Measurements from ENCODE around the gene TOM1L1.

The TOM1L1 gene

DNA sequence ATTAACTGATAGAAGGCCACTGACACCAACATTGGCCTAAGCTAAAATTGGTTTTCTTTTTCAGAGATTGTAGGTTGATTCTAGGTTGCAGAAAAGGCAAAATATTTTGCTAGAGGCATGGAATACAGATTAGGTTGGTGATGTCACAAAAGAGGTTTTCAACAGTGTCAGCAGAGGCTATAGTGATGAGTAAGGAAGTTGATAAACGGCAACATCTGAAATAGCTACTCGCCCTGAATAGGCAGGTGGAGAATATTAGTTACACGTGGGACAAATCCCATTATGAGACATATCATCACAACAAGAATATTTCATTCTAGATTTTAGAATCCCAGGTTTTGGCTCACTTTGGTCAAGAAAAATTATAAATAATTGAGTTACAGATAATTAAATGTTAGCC lies 1.5 kb upstream of the TOM1L1 start:
- DNase-seq = no peak

DNA sequence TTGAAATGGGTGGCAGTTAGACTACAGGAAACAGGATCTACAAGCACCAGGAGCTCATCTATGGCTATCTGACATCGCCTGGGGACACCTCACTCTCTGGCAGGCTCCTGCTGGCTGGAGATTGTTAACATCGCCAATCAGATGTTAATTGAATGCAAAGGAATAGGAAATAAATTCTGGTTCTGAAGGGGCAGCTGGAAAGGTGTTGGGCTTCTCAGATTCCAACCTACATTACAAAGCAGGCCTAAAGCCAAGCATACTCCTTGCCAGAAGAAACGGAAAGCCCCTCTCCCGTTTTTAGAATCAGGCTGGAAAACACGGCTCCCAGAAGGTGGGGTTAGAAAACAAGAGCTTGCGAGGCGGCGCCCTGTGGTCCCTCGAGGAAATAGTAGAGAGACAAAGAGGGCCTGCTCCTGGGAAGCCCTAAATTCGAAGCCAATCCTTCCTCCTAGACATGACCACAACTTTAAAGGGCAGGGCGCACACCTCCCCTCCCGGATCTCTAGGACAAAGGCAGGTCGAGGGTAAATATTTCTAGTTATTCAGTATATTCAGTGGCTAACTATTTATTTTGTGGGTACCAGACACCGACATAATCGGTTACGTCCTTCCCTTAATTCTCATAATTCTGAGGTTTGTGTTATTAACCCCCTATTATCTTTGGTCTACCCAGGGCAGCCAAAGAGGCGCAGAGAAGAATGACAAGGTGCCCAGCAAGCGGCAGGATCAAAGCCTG lies 763 bp upstream of the TOM1L1 start:
- DNase-seq = peak in 1 of 2 experiments; percentile 40

DNA sequence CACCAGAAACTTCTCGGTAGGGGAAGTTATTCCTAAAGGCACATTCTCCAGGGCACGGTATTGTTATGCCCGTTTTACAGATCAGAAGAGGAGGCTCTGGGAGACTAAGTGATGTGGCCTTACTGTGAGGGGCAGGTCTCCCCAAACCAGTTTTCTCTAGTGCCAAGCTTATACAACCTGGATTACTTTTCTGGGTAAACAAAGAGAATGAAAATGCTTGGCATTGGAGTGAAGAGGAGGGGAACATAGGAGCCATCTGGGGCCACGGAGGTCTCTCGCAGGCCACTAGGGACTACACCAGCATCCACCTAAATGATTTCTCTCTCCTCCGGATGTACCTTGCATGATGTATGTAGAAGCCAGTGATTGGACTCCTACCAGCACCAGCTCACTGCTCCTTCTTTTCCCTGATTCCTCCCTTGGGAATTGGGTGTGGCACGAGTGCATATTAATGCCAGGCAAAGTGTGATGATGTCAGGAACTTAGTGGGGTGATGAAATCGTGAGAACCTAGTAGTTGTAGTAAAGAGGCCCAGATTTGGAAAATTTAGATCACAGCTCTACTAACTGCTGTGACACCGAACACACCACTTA lies 674 bp downstream of the TOM1L1 start:
- DNase-seq = peak; percentile 15 to 54

DNA sequence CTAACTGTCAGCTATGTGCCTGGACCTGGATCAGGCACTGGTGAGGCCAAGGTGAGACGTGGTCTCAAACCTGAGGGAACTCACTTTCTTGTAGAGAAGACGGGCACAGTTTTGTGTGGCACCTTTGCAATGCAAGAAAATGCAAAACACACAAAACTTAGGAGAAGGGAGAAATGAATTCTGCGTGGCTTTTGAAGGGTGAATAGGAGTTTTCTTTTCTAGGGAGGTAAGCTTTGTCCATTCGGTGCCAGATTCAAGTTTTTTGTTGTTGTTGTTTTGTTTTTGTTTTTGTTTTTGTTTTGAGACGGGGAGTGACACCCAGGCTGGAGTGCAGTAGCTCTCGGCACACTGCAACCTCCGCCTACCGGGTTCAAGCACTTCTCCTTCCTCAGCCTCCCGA lies 1.4 kb downstream of the TOM1L1 start:
- no peak for DNase-seq

DNA sequence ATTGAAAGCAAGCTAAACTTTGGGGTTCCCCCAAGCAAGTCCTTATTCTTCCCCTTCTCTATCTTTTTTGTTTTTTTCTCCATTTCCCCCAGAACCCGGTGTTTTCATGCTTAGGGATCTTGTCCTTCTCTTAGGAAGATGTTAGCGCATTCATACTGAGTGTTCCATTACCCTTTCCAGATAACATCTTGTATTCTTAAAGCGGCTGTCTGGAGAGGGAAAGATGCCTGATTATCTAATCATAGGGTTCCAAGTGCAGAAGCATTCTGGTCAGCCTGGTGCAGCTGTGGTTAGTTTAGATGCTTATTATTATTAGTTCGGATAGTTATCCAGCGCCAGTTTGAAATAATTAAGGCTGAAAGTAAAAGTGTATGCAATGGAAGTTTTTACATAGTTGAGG lies 2.0 kb downstream of the TOM1L1 start:
- no peak for DNase-seq

DNA sequence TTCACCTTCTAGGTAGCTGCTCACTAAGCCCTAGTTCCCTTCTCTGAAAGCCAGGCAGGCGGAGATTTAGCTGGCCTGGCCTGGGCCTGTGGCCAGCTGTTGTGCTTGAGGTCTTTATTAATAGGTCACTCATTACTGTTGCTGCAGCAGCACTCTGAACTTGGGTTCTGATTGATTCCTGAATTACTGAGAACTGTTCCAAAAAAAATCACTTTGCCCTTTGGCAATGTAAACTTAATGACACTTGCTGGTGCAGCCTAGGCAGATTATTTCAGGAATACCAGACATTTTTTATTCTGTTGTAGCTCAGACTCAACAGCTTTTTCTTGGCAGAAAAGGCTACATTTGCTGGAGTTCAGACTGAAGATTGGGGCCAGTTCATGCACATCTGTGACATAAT lies 2.7 kb downstream of the TOM1L1 start:
- no peak for DNase-seq

DNA sequence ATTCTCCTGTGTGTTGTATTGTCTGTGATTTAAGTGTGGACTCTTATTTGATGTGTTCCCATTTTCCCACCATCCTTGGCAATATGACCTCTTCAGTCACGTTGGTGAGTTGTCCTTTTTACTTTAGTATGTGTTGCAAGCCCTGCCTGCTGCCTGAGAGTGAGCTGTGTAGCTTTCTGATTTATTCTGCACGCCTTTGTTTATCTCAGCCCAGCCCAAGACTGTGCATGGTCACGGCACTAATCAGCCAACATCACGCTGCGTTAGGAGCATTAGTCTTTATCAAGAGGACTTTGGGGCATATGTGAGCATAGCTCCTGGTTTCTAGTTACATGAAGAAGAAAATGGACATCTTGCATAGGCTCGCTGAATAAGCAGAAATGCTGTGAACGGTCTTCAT lies 6.0 kb downstream of the TOM1L1 start:
- DNase-seq = no peak

DNA sequence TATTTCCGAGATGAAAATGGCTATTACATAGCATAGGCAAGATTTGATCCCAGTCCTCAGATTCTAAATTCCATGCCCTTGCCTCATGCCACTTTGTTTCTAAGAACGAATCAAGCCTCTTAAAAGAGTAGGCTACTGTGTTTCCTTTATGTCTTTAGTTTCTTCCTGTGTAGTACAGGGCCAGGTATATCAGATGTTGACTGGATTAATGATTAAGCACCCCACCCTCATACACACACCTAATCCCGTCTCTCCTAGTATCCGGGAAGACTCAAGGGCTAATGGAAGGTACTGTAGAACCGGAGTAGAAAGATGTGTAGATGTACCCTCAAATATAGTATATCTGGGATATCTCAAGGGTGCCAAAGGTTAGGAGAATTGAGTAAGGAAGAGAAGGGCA lies 6.7 kb downstream of the TOM1L1 start:
- DNase-seq = no peak

DNA sequence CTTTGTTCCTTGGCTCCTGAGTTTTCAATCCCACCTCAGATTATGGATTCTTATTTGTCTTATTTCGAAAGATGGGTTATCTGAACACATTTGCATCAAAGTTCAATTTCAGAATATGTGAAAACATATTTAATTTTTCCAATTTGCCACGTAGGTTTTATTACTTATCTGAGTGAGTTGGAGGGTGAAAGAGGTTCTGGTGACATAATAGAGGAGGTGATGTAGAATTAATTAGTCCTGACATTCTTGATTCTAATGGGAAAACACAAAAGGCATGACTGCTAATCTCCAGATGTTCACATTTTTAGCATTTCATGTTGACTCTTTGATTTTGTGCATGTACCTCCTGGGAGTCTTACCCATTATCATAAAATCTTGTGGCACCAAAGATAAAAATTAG lies 9.1 kb downstream of the TOM1L1 start:
- DNase-seq = no peak

DNA sequence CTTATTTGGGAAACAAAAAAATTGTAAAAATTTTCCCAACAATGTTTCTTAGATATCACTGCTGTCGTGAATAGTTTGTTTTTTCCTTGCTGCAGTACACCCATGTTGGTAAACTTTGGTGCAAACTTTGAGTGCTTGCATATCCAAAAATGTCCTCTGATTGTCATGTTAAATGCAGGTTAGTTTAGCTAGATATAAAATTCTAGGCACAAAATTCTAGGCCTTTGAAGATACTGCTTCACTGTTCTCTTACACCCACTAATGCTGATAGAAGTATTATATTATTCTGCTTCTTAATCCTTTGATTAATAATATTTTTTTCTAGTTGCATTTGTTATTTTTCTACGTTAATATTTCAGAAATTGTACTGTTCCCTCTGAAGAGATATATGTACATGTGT lies 16.1 kb downstream of the TOM1L1 start:
- no peak for DNase-seq

DNA sequence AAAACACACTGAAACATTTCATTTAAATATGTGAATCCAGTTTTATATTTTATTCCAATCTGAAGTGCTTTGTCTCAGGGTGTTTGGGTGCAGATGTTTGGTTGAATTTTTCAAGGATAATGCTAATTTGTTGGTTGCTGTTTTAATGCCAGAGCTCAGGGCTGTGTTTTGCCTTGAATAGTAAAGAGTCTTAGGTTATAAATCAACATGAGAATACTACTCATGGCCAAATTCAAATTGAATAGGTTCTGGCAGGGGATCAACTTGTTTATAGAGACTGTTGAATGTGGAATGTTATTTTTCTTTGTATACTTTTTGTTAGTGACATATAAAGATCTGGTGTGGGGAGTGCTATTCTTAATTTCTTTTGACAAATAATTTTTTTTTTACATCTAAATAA lies 18.8 kb downstream of the TOM1L1 start:
- no peak for DNase-seq

DNA sequence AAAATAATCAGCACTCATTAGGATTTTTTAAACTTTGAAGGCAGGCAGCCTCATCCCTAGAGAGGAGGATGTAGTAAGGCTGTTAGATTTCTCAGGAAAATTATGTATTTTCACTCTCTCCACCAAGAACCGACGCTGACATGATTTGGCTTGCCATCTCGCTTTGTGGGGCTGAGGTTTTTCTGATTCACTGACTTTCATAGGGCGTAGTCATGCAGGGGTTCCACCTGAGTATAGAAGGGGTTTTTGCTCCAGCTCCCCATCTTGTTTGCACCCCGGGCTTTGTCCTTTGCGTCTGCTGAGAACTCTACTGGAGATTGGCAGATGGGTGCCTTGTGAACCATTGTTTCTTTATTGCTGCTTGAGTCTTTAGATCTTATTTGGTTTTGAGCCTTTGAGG lies 20.2 kb downstream of the TOM1L1 start:
- DNase-seq = no peak

DNA sequence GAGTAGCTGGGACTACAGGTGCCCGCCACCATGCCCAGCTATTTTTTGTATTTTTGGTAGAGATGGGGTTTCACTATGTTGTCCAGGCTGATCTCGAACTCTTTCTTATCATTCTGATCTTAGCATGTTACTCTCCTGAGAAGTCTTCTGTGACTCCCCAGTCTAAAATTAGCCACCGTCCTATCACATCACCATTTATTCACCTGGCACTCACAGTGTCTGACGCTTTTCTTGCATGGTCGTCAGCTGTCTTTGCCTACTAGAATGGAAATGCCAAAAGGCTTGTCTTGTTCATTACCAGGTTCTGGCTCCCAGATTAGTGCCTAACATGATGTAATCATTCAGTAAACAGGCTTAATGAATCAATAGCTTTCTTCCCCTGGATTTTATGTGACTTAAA lies 23.8 kb downstream of the TOM1L1 start:
- no peak for DNase-seq

DNA sequence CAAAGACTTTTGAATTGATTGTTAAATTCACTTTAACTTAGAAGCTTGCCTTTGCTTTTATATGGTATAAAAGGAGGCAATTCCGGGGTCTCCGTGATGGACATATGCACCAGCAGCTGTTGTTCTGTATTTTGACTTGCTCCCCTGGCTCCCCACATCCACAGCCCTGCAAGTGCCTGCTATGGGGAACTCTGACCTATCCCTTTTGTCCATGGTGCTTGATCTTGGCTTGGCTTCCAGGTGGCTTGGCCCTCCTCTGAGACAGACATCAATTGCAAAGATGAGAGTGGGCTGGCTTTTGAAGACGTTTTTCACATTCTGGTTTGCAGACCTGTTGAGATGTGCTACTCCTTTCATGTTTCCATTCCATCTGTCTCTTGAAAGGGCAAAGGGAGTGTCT lies 26.9 kb downstream of the TOM1L1 start:
- DNase-seq = no peak

DNA sequence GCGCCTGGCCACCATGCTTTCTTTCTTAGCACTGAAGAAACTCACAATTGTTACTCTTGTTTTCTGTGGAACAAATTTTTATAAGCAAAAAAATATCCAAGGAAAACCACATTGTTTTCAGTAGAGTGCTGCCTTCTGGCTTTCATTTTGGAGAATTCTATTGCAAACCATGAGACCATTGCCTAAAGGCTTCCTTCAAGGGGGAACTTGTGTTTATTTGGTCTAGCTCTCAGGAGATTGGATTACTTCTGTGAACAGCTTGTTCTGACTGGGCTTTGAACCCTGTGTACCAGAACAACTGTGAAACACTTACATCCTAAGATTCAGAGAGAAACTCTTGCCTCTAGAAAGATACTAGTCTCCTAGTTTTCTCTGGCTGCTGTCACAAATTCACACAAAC lies 32.1 kb downstream of the TOM1L1 start:
- no peak for DNase-seq

DNA sequence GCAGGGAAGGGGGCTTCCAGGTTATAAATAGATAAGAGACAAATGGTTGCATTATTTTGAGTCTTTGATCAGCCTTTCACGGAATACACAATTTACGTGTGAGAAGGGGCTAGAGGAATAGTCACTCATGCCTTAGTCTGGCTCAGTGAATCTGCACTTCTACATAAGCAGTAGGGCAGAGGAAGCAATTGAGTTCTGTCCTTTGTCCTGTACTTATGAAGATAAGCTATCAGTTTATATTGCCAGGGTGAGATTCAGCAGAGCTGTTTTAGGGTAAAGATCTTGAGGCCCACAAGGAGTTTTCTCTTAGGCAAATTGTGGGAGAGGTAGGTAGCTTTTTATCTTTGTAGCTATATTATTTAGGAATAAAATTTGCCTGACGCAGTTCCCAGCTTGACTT lies 33.3 kb downstream of the TOM1L1 start:
- DNase-seq = no peak

DNA sequence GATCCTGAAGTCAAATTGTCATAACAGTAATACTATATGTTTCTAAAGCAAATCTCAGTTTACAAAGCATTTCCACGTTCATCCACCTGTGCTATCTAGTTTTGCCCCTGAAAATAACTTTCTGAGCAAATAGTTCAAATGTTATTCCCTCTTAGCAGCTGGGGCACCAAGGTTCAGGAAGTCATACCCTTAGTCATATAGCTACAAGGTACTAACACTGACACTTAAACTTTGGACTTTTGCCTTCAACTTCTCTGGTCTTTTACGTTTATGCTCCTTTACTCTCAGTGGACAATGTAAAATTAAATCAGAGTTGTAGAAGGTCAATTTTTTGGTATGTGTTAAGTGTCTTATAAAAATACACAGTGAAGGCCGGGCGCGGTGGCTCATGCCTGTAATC lies 34.8 kb downstream of the TOM1L1 start:
- no peak for DNase-seq

DNA sequence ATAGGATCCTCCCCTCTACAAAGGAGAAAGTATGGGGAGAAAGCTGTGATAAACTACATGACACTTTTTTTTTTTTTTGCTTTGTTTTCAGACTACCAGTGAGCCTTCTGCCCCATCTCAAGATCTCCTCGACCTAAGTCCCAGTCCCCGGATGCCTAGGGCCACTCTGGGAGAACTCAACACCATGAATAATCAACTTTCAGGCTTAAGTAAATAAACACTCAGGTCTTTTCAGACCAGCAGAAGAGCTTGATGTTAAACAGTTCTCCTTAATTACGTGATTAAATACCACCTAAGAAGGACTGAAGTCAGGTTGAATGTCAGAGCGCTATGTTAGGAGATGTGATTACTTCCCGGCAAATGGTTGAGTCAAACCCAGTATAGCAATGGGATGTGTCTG lies 36.4 kb downstream of the TOM1L1 start:
- DNase-seq = no peak

DNA sequence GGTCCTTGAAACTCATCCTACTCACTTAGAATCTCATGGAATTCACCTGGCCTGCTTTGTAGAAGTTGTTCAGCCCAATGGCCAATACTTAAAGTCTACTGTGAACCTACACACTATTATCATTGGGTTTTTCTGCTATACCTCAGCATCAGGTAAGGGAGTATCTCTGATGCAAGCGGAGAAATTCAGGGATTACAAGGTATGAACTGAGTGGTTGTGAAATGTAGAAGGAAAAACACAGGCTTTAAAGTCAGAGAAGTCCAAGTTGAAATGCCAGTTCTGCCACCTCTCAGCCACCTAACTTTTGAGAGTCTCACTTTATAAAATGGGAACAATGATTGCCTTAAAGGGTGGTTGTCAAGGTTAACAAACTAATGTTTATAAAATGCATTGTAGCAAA lies 36.8 kb downstream of the TOM1L1 start:
- no peak for DNase-seq

DNA sequence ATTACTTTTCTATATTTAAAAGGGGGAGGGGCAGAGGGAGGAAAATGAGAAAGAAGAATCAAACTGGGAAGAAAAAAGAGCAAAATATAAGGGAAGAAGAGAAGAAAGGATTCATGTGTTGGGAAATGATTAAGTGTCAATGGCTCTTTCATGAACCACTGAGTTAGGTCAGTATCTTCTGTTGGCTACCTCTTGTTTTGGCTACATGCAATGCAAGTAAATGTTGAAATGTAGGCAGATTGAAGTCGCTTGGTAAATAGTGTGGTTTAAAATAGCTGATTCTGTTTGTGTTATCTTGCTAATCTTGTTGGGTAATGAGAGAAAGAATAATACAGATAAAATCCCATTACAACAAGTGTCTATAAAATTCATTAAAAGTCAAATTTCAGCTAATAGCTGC lies 40.6 kb downstream of the TOM1L1 start:
- no peak for DNase-seq

DNA sequence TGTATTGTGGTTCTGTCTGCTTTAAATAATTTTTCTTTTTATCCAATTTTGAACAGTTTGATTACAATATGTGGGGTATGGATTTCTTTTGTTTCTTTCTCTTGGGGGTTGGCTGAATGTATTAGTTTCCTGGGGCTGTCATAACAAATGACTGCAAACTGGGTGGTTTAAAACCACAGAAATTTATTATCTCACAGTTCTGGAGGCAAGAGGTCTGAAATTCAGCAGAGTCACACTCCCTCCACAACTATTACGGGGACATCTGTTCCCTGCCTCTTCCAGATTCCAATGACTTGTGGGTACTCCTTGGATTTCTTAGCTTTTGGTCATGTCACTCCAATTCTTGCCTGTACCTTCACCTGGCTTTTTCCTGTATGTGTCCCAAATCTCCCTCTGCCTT lies 44.1 kb downstream of the TOM1L1 start:
- no peak for DNase-seq

DNA sequence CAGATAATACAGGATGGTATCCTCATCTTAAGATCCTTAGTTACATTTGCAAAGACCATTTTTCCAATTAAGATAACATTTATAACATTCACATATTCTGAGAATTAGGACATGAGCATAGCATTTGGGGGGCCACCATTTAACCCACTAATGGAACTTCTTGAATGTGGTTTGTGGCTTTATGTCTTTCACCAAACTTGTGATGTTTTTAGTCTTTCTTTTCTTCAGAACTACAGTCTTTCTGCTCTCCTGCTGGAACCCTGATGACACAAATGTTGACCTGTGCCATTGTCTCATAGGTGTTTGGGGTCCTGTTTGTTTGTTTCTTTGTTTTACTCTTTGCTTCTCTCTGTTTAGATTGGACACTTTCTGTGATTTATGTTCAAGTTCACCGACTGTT lies 44.6 kb downstream of the TOM1L1 start:
- DNase-seq = no peak

DNA sequence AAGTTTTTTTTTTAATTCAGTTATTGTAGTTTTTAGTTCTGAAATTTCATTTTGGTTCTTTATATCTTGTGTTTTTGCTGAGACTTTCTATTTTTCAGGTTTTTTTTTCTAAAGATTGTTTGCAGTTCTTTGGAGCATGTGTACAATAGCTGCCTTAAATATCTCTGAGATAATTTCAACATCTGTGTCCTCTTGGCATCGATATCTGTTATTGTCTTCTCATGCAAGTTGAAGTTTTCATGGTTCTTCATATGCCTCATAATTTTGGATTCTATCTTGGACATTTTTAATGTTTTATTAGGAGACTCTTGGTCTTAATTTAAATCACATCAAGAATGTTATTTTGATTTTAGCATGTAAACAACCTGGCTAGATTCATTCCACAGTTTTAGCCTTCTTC lies 45.0 kb downstream of the TOM1L1 start:
- no peak for DNase-seq

DNA sequence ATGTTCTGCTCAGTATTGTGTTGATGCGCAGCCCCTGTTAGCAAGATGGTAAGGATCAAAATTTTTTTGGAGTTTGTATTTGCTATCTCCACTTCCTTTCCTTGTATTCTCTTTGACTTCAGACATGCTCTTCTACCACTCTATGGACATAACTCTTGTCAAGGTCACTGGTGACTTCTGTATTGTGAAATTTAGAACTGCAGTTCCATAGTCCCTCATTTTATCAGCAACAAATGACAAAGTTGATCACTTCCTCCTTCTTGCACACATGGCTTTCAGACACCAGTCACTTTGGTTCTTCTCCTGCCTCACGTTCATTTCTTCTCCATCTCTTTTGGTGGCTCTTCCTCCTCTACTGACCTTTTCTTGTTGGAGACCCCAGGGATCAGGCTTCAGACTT lies 46.7 kb downstream of the TOM1L1 start:
- DNase-seq = no peak

DNA sequence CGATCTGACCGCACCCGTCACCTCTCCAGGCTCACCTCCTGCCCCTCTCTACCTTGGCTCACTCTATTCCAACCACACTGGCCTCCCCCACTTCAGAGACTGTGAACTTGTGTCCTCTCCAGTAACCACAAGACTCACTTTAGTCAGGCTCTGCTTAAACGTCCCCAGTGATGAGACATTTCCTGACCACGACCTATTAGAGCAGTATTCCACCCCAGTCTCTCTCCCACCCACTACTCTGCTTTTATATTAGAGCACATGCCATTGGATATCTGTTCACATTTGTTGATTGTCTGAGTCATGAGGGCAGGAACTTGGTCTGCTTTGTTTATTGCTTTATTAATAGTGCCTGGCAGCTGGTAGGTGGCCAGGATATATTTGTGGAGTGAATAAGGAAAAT lies 47.7 kb downstream of the TOM1L1 start:
- no peak for DNase-seq

All from NCI-H524 (cell line).